Measurements from ENCODE around the gene C1orf167.

C1orf167 gene

DNA sequence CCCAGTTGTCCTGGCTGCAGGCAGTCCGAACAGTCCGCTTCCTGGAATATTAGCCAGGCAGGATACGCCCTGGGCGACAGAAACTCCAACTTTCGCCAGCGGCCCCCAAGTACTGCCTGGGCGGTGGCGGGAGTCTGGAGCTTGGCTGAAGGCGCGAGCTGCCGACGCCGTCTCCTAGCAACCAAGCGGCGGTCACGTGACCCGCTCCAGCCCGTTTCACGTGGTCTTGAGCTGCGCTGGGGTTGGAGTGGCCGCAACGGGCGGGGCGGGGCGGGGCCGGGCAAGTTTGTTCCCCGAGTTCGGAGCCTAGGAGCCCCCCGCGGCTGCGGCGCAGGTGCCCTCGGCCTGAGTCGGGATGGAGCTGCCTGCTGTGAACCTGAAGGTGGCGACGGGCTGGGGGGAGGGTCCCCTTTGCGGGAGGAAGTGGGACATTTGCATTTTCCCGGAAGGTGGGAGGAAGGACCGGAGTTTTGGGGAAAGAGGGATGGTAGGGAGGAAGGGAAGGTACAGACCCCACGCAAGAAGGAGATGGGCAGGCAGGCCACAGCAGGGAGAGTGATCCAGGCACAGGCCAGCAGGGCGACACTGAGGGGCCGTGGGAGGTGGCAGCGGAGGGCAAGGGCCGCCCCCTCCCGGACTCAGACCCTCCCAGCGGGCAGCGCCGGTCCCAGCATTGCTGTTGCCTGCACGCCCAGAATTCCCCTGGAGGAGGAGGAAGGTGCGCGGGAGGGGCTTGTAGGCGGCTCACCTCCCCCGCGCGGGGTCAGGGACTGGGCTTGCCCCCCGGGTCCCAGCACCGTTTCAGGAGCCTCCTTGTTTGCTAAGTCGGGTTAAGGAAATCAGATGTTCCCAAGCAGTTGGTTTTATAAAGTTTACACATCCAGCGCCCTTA lies 25.9 kb upstream of the C1orf167 start, which contains the start of gene AGTRAP:
Gene AGTRAP, plus strand, starts transcription at position 283 of the 892 bp plus-strand sequence. Its CDS starts 73 bp downstream, at position 356.
- peak; percentile 40 to 97 (median 88) for DNase-seq

DNA sequence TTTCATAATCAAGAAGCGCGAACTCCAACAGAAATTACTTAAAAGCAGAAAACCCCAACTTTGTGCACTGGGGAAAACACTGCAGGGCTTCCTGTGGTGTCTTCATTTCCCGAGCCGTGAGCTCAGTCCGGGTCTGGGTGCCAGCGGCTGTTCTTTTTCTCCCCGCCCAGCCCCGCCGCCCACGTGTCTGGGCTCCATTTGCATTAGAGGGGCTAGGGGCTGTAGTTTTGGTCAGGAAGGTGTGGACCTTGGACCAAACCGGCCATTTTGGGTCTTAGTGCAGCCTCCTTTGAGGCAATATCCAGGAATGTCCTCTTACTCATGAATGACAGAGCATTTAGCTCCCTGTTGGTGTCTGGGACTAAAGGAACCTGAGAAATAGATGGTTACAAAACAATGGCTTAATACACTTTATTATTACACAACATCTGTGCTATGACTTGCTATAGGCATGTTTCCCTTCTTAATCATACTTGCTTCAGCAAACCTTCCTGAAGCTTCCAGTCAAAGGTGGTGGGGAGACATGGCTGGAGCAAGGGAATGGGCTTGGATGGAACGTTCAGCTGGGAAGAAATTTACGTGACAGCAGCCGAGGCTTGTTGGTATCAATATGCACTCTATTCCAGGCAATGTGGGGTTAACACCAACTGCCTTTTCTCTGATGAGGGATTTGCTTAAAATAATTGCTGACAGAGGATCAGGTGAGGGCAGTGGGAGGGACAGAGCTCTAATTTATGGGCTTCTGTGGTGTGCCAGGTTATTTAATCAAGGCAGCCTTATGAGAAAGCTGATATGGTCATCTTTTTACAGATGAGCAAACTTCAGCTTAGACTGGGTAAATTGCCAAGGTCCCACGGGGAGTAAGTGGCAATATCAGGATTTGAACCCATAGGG lies 25.0 kb upstream of the C1orf167 start:
- peak in 8 of 56 donors; percentile 15 to 39 (median 20) for DNase-seq

DNA sequence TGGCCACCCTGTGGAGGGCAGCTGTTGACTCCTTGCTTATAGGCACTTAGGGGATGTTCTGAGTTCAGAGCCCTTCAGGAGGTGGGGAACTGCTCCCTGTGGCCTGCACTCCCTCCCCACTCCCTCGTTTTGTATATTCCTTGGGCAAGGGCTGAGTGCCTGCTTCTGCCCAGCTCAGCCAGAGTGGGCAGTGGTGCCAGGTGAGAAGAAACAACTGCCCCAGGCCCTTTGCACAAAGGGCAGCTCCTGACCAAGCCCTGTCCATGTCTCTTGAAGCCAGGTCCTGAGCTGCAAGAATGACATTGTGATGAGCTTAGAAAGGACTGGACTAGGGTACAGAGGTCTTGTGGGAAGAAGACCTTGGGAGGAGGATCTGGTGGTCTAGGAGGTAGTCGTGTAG lies 23.9 kb upstream of the C1orf167 start:
- no peak for DNase-seq

DNA sequence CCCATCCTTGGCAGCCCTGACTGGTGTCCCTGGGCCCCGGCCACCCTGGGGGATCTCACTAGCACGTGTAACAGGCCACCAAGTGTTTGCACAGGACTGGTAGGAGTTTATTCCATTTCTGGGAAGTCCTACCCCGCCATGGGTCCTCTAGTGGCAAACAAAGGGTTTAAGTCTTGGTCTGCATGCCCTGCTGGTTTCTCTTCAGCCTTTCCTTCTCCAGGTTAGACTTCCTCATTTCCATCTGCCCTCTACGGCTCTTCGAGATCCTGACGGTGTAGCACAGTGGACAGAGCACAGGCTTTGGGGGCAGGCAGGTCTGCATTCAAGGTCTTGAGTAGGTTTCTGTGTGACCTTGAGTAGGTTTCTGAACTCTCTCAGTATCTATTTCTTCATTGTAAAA lies 23.2 kb upstream of the C1orf167 start:
- no peak for DNase-seq

DNA sequence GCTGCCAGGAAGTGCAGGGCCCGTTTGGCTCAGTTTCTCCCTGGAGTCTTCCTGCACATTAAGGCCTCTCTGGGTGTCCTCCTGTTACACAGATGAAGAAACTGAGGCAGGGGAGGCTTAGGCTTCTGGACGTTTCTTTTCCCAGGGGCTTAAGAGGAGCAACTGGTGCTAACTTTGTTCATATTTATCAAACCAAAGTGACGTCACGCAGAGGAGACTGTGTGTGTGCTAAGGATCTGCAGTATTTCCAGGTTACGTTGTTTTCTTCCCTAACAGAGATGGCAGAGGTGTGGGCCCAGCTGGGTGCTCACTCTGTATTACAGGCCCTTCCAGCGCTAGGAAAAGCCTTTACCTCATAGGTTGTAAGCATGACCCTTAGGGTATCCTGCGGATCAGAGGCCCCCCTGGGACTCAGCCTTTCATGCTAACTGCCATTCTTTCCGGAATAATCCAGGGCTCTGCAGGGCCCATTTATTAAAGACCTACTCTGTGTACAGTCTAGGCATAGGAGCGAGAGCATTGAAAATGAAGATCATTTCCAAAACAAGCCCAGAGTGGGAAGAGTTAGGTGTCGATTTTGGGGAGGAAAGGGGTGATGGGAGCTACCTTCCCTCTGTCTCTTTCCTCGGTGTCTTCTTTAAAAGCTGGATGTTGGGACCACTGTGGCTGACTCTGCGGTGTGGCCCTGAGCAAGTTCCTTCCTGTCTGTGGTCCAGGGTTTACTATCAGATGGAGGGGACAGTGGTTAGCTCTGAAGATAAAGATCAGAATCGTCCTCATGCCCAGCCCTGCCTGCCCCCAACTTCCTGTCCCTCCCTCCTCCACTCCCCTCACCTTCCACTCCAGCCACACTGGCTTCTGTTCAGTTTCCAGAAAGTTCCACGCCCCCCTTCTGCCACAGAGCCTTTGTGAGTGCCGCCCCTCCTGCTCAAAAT lies 21.5 kb upstream of the C1orf167 start:
- no peak for DNase-seq

DNA sequence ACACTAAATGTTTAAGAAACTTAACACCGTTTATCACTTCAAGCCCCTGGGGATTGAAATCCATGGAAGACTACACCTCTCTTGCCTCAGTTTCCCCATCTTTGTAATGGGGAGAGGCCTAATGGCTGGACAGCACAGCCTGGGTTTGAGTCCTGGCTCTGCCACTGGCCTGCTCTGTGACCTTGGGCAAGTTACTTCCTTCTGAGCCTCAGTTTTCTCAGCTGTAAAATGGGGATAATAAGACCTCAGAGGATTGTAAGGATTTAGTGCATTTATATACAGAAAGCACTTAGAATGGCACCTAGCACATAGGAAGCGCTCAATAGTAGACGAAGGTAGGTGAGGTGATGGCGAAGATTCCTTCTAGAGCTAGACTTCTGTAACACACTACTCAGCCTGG lies 20.5 kb upstream of the C1orf167 start:
- no peak for DNase-seq

DNA sequence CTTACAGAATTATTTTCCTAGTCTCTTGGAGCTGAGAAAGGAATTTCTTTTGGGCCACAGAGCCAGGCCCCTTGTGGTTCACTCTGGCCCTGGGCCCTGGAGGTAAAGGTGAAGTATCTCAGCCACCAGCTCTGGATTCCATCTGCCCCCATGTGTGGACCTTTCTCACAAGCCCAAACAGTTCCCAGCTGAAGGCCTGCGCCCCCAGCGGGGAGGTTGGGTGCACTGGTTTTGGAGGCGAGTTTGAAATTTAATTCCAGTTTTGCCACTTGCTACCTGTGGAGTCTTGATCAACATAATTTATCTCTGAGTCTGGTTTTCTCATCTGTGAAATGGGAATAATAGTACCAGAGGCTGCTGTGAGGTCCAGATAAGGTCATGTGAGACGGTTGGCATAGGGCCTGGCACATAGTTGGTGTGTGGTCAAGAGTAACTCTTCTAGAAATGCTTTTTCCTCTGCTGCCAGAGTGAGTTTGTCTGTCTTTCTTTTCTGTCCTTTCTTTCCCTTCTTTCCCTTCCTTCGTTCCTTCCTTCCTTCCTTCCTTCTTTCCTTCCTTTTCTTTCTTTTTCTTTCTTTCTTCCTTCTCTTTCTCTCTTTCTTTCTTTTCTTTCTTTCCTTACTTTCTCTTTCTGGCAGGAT lies 20.0 kb upstream of the C1orf167 start:
- DNase-seq: no peak

DNA sequence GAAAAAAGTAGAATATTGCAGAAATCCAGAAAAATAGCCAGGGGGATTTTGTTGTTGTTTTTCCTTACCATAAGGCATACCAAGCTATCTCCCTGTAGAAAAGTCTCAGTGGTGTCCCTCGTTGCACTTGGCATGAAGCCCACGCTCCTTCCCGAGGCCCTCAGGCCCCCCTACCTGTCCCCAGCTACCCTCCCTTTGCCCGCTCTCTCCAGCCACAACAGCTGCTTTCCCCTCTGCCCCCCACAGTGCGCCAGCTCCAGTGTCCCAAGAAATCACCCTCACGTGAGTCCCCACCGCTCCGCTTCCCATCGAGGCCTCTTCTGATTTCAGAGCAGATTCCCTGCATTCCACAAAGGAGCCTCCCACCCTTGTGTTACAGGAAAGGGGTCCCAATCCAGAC lies 17.7 kb upstream of the C1orf167 start:
- no peak for DNase-seq

- no peak for DNase-seq
Measured at GRCh38 chr1:11746092-11746491, 15.9 kb upstream of the C1orf167 start.

DNA sequence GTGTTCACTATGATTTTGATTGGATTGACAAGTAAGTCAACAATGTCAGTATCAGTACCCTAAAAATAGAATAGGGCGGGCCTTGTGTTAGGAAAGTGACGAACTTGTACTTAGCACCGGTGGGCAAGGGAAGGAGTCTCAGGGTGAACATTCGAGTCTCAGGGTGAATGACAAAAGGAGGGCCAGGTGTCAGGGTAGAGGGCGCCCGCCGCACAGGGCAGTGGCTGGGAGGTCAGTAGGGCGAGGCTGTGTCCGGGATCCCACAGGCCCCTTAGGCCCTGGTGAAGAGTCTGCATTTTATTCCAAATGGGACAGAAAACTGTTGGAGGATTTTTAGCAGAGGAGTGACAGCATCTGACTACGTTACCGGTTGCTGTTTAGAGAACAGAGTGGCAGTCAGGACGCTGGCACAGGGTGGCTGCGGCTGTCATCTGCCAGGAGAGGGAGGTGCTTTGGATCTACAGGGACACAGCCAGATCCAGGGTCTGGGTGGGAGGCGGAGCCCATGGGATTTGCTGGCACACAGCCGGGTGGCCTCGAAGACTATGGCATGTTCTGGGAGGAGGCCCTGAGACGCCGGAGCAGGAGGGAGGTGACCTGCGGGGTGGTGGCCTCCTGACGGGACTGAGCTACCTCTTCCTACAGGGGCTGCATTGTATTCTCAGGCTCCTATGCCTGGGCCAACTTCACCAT lies 15.1 kb upstream of the C1orf167 start:
- DNase-seq: no peak

DNA sequence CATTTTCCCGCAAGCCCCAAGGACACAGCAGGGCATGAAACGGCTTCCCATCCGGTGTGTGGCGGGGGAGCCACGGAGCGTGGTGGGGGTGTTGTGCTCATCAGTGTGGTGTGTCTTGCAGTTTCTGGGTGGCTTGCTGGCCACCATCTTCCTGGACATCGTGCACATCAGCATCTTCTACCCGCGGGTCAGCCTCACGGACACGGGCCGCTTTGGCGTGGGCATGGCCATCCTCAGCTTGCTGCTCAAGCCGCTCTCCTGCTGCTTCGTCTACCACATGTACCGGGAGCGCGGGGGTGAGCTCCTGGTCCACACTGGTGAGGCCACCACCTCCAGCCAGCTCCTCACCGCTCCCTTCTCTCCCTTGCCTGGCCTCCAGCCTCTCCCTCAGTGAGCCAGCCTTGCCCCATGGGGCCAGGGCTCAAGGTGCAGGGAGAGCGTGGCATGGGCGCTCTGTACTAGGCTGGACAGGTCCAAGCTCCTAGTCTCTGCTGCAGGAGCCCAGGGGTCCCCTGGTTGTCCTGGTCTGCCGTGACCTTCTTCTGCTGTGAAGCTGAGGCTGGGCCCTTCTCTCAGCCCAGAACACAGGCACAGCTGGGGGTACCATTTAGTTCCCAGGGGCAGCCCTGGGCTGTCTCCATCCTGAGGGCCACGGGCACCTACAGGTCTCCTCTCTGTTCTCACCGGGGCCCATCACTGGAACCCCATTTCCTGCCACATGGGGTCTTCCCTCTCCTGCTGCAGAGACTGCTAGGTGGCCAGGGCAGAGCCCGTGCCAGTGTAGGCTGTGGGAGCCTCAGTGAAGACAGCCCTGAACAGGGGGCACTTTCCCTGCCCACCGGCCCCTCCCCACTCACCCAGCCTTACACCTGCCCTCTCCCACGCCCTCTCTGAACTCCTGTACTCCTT lies 13.4 kb upstream of the C1orf167 start:
- DNase-seq: no peak

- peak in 9 of 56 donors; percentile 8 to 41 (median 17) for DNase-seq
Measured at GRCh38 chr1:11749203-11749689, 12.7 kb upstream of the C1orf167 start.

DNA sequence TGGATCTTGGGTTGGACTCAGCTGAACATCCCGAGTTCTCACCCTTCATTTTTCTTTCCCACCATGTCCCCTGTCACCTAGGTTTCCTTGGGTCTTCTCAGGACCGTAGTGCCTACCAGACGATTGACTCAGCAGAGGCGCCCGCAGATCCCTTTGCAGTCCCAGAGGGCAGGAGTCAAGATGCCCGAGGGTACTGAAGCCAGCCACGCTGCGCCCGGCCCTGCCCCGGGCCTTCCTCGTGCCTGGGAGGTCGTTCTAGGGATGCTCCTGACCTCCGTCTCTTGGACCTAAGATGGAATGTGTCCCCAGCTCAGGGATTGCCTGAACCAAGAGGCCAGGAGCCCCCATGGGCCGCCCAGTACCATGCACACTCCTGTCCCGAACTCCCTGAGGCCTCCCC lies 12.0 kb upstream of the C1orf167 start:
- no peak for DNase-seq

GRCh38 chr1:11751087-11751486 lies 10.9 kb upstream of the C1orf167 start:
- DNase-seq: no peak

DNA sequence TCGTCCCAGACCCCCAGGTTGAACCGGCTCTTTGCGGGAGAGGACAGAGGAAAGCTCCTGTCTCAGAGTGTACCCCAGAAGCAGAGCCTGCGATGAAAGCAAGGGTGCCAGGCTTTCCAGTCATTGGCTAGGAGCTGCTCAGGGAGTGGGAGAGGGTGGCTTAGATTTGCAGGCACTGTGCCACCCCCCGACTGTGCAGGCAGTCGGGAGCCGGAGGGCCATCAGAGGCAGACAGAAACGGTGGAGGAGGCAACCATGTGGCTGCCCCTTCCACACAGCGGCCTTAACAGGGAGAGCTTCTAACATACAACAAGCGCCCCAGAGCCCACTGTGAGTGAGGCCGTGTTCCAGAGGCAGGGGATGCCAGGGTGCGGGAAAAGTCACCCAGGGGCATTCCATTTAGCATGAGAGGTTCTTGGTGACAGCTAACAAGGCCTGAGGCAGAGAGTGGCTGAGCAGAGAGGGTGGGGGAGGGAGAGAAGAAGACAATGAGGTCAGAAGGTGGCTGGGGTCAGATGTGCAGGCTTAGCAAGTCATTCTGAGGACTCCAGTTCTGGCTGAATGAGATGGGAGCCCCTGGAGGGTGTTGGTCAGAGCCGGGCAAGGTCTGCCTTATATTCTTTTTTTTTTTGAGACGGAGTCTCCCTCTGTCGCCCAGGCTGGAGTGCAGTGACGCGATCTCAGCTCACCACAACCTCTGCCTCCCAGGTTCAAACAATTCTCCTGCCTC lies 9.5 kb upstream of the C1orf167 start:
- no peak for DNase-seq

GRCh38 chr1:11753555-11754208 lies 8.3 kb upstream of the C1orf167 start:
- no peak for DNase-seq

GRCh38 chr1:11757047-11757446 lies 4.9 kb upstream of the C1orf167 start:
- no peak for DNase-seq

Data from nucleus accumbens (tissue), 56 donors.